ENCODE data around the gene ZNF423.

Gene ZNF423

DNA sequence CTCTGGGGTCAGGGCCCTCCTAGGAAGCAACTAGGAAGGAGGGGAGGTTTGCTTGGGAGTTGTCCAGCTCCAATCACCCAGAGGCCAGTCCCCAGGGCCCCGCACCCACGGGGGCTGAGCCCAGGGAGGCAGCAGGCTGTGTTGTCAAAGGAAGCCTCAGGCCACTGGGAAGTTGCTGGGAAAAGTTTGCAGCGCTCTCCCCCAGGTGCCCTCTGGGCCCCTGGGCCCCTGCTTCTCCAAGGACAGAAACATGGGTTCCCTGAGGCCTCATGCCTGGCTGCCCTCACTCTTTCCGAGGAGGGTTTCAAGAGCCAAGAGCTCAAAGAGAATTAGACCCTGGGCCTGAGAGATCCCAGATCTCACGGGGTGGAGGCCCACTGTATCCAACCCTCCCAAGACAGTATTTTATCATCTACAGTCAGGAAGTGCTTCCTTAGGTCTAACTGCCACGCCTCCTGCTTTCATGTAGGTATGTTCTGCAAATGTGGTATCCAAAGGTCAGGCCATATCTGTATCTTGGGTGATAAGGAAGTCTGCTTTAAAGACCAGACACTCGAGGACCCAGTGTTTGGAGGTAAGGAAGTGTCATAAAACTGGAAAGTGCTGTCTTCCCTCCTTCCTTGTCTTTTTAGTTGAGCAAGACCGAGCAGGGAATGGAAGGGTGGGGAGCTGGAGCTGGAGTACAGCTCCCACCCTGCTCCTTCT lies 44.2 kb upstream of the ZNF423 start:
- peaks cover 0 to 15% of the 10 kb centered on the region in 2 donors for H3K27me3 ChIP-seq
- H3K4me1 ChIP-seq, result no peaks in the 10 kb centered on the region
- no peaks in the 10 kb centered on the region for H3K9me3 ChIP-seq
- H3K27ac ChIP-seq, result no peak overlapping the region
- DNase-seq, result no peak
- H3K36me3 ChIP-seq, result no peaks in the 10 kb centered on the region
- intact Hi-C loops (cut with DNase I; ENCODE audit: low total_unique reads), result loop anchor here (10.0 kb wide), 1 partner anchor 1195 kb away; no protein-coding TSS in a partner anchor
- H3K4me3 ChIP-seq, result no peak overlapping the region
- TF ChIP-seq, protein P1, sequence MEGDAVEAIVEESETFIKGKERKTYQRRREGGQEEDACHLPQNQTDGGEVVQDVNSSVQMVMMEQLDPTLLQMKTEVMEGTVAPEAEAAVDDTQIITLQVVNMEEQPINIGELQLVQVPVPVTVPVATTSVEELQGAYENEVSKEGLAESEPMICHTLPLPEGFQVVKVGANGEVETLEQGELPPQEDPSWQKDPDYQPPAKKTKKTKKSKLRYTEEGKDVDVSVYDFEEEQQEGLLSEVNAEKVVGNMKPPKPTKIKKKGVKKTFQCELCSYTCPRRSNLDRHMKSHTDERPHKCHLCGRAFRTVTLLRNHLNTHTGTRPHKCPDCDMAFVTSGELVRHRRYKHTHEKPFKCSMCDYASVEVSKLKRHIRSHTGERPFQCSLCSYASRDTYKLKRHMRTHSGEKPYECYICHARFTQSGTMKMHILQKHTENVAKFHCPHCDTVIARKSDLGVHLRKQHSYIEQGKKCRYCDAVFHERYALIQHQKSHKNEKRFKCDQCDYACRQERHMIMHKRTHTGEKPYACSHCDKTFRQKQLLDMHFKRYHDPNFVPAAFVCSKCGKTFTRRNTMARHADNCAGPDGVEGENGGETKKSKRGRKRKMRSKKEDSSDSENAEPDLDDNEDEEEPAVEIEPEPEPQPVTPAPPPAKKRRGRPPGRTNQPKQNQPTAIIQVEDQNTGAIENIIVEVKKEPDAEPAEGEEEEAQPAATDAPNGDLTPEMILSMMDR (IDR thresholded peaks at IDR 0.05), result no peak

DNA sequence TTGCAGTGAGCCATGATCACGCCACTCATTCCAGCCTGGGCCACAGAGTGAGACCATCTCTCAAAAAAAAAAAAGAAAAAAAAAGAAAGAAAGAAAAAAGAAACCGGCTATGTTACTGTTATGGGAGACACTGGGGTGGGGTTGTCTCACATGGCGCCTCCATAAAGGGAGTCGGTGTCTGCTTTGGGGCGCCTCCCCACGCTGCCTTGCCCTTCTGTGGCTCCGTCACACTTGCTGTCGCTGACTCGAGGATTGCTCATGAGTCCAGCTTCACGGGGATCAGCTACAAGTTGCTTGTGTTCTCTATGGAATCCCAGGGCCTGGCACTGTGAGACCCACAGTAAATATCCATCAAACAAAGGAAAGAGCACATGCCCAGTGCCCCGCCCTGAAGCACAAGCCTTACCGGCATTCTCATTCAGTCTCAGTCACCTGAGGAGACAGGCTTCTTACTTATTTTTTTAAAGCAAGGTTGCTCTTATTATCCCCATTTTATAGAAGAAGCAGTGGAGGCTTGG lies 40.6 kb upstream of the ZNF423 start:
- peaks cover 0 to 23% of the 10 kb centered on the region in 2 donors for H3K27me3 ChIP-seq
- H3K9me3 ChIP-seq, result no peaks in the 10 kb centered on the region
- H3K4me1 ChIP-seq, result no peaks in the 10 kb centered on the region
- no peak overlapping the region for H3K27ac ChIP-seq
- no peak for DNase-seq
- TF ChIP-seq, protein P1 (IDR thresholded peaks at IDR 0.05), result no peak
- no peaks in the 10 kb centered on the region for H3K36me3 ChIP-seq
- intact Hi-C loops (cut with DNase I; ENCODE audit: low total_unique reads), result loop anchor here (10.0 kb wide), 1 partner anchor 1192 kb away; no protein-coding TSS in a partner anchor
- no peak overlapping the region for H3K4me3 ChIP-seq

DNA sequence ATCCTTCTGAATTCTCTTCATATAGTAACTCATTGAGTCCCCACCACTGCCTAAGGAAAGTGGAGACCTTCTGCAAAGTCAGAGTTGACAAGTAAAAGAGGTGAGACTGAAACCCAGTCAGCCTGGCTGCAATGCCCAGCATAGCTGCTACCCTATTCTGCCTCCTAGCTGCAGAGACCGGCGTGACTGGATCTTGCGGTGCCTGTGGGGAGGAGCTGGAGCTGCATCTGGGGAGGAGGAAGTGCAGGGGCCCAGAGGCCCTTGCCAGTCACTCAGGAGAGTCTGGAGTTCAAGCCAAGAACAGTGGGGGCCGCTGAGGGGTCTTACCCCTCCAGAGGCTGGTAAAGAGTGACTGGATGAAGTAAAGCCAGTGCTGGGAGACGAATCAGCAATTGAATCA lies 35.0 kb upstream of the ZNF423 start:
- Histone ChIP-seq H3K36me3 (no peaks in the 10 kb centered on the region), H3K4me1 (no peaks in the 10 kb centered on the region), H3K27me3 (peaks cover 0 to 21% of the 10 kb centered on the region in 2 donors), H3K4me3 (no peak overlapping the region), H3K27ac (no peak overlapping the region), H3K9me3 (peaks cover 0 to 4% (median 0%) of the 10 kb centered on the region in 3 donors)
- intact Hi-C loops (cut with DNase I; ENCODE audit: low total_unique reads), result loop anchor here (10.0 kb wide), 1 partner anchor 1186 kb away; no protein-coding TSS in a partner anchor
- TF ChIP-seq, protein P1 (IDR thresholded peaks at IDR 0.05), result no peak
- no peak for DNase-seq

DNA sequence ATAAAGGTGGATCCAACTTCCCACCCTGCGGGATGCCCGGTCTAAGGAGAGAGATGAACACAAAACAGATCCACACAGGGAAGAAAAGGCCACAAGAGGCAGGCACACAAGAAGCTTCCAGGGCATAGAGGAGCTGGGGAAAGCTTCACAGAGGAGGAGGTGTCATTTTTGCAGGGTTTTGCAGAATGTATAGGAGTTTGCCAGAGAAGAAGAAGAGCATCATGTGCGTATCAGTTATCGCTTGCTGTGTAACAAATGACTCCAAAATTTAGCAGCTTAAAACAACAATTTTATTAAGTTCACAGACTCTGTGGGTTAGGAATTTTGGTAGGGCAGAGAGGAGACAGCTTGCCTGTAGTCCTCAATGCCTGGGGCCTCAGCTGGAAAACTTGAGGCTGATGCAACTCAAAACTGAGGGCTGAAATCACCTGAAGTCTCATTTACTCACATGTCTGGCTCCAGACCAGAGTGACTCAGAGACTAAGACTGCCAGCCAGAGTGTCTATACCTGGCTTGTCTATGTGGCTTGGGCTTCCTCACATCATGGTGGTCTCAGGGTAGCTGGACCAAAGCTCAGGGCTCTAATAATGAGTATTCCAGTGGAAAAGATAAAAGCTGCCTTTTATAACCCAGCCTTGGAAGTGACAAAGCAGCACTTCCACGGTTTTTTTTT lies 33.9 kb upstream of the ZNF423 start:
- Histone ChIP-seq H3K27ac (no peak overlapping the region), H3K4me1 (no peaks in the 10 kb centered on the region), H3K4me3 (no peak overlapping the region), H3K27me3 (peaks cover 0 to 11% of the 10 kb centered on the region in 2 donors), H3K9me3 (peaks cover 0 to 4% (median 0%) of the 10 kb centered on the region in 3 donors), H3K36me3 (no peaks in the 10 kb centered on the region)
- no peak for DNase-seq
- TF ChIP-seq, protein P1 (IDR thresholded peaks at IDR 0.05), result no peak
- intact Hi-C loops (cut with DNase I; ENCODE audit: low total_unique reads), result loop anchor here (10.0 kb wide), 1 partner anchor 1185 kb away; no protein-coding TSS in a partner anchor

DNA sequence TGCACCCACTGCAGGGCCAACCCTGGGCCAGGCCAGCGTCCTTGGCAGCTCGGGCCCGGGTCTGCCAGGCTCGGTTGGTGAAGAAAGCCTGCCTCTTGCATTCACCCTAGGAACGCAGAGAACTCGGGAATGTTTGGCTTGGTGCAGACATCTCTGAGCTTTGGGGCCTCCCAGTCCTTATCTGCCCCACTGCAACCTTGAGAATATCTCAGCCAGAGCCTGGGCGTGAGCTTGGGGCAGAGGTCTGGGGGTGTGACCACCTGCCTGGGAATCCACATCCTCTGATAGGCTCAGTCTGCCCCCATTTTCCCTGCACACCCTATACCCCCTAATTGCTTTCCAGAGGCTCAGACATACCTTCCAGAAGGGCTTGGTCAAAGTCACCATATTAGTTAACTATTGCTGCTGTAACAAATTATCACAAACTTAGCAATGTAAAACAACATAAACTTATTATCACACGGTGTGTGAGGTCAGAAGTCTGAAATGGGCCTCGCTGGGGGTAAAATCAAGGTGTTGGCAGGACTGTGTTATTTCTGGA lies 30.7 kb upstream of the ZNF423 start:
- no peak for DNase-seq

More for the DNA sequence above, 30.7 kb upstream of the ZNF423 start:
- Histone ChIP-seq H3K9me3 (peaks cover 0 to 4% (median 0%) of the 10 kb centered on the region in 3 donors), H3K4me1 (no peaks in the 10 kb centered on the region), H3K36me3 (no peaks in the 10 kb centered on the region), H3K27ac (no peak overlapping the region), H3K4me3 (no peak overlapping the region), H3K27me3 (peaks cover 0 to 24% of the 10 kb centered on the region in 2 donors)
- intact Hi-C loops (cut with DNase I; ENCODE audit: low total_unique reads), result no loop called here
- TF ChIP-seq, protein P1 (IDR thresholded peaks at IDR 0.05), result no peak

Data from tibial artery (tissue), 4 donors.